ENCODE results near the gene ZXDC. TPM values are rescaled to one million over a fixed set of nuclear protein-coding genes. Genes with fewer than 3 reads are reported as not detected.

Gene ZXDC
- total RNA-seq, 1 donor from 2014 or later = 18.8 TPM

GRCh38 chr3:126414961-126415660 lies 60.6 kb downstream of the ZXDC start:
- Histone ChIP-seq H3K36me3 (ENCODE audit: control insufficient read depth in 3 of 3, insufficient read depth in 3 of 3, low read length in 3 of 3) (no peaks in the 10 kb centered on the region), H3K4me3 (ENCODE audit: low read length in 3 of 3) (no peak overlapping the region), H3K27me3 (ENCODE audit: control insufficient read depth in 3 of 3, insufficient read depth in 3 of 3, low read length in 3 of 3) (peaks cover 37 to 60% (median 45%) of the 10 kb centered on the region in 3 donors), H3K27ac (ENCODE audit: low read depth, low read length) (no peak overlapping the region), H3K9ac (ENCODE audit: low read depth in 1 of 3, low read length in 3 of 3) (no peak overlapping the region), H3K4me1 (ENCODE audit: control insufficient read depth in 3 of 3, insufficient read depth in 3 of 3, low read length in 3 of 3) (peaks cover 0 to 20% (median 13%) of the 10 kb centered on the region in 3 donors), H3K9me3 (ENCODE audit: control insufficient read depth in 3 of 3, low read length in 3 of 3) (no peaks in the 10 kb centered on the region)

DNA sequence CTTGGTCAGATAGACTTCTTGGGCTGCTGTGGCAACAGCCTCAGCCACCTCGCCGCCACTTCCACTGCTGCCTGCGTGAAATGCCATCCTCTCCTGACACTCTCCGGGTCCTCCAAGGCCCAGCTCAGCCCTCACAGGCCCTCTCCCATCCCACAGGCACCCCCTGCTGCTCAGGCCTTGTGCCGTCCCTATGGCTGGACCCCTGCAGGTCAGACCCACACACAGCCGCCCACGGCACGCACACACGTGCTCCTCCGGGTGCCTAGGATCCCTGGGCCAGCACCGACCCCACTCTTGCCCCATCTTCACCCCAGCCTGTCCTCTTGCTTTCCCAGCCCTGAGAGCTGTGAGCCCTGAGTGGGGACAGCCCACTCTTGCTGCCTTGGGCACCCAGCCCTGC lies 61.3 kb downstream of the ZXDC start:
- Histone ChIP-seq H3K9me3 (ENCODE audit: control insufficient read depth in 3 of 3, low read length in 3 of 3) (no peaks in the 10 kb centered on the region), H3K36me3 (ENCODE audit: control insufficient read depth in 3 of 3, insufficient read depth in 3 of 3, low read length in 3 of 3) (no peaks in the 10 kb centered on the region), H3K27ac (ENCODE audit: low read depth, low read length) (no peak overlapping the region), H3K9ac (ENCODE audit: low read depth in 1 of 3, low read length in 3 of 3) (no peak overlapping the region), H3K4me3 (ENCODE audit: low read length in 3 of 3) (no peak overlapping the region), H3K27me3 (ENCODE audit: control insufficient read depth in 3 of 3, insufficient read depth in 3 of 3, low read length in 3 of 3) (peaks cover 39 to 59% (median 45%) of the 10 kb centered on the region in 3 donors), H3K4me1 (ENCODE audit: control insufficient read depth in 3 of 3, insufficient read depth in 3 of 3, low read length in 3 of 3) (peaks cover 0 to 20% (median 11%) of the 10 kb centered on the region in 3 donors)

DNA sequence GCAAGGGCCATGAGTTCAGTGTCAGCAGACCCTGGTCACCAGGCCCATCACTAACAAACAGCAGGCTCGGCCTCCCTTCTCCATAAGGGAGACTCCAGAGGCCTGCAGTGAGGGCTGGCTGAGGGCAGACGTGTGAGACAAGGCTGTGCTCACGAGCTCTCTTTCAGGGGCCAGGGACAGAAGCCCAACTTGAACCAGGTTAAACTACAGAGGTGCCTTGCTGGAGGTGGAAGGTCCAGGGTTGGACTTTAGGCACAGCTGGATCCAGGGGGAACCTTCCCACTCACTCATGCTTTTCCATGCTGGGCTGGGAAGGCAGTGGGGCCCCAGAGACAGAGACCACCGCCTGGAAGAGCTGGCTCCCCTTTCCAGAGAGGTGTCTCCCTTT lies 62.0 kb downstream of the ZXDC start:
- Histone ChIP-seq H3K4me3 (ENCODE audit: low read length in 3 of 3) (no peak overlapping the region), H3K36me3 (ENCODE audit: control insufficient read depth in 3 of 3, insufficient read depth in 3 of 3, low read length in 3 of 3) (no peaks in the 10 kb centered on the region), H3K27ac (ENCODE audit: low read depth, low read length) (no peak overlapping the region), H3K9me3 (ENCODE audit: control insufficient read depth in 3 of 3, low read length in 3 of 3) (no peaks in the 10 kb centered on the region), H3K4me1 (ENCODE audit: control insufficient read depth in 3 of 3, insufficient read depth in 3 of 3, low read length in 3 of 3) (peaks cover 0 to 20% (median 11%) of the 10 kb centered on the region in 3 donors), H3K9ac (ENCODE audit: low read depth in 1 of 3, low read length in 3 of 3) (no peak overlapping the region), H3K27me3 (ENCODE audit: control insufficient read depth in 3 of 3, insufficient read depth in 3 of 3, low read length in 3 of 3) (peaks cover 43 to 61% (median 46%) of the 10 kb centered on the region in 3 donors)

DNA sequence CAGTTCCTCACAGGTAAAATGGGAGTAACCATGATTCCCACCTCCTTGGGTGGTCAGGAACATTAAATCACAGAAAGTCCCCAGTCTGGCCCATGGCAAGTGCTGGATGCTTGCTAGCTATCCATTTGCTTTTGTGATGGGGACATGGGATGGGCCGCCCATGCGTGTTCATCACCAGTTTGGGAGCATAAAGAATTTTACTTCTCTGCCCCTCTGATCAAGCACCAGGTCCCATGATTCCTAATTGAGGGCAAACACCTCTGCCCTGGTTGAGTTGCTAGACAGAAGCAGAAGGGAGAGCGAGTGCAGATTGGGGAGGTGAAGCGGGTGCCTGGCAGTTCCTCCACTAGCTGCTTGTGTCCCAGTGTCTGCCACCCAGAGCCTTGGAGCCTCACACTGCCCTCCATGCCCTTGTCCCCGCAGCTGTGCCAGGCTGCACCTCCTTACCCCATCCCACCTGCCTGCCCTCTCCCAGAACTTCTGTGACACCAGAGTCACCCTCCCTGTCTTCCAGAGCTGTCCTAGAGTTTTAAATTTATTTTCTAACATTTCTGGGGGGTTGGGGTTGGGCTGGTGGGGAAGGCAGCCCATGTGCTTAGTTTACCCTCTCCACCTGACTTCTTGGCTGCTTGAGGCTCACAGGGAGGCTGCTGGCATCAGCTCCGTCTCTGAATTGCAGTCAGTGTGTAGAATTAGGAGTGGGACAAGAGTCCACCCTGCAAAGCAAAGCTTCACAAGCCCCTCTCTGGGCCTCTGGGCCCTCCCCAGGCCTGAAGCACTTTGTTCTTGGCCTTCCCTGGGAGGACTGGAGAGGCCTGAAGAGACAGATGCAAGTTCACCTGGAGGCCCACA lies 62.6 kb downstream of the ZXDC start:
- H3K4me1 ChIP-seq (ENCODE audit: control insufficient read depth in 3 of 3, insufficient read depth in 3 of 3, low read length in 3 of 3) = peaks cover 0 to 20% (median 11%) of the 10 kb centered on the region in 3 donors
- peaks cover 42 to 61% (median 43%) of the 10 kb centered on the region in 3 donors for H3K27me3 ChIP-seq (ENCODE audit: control insufficient read depth in 3 of 3, insufficient read depth in 3 of 3, low read length in 3 of 3)
- H3K36me3 ChIP-seq (ENCODE audit: control insufficient read depth in 3 of 3, insufficient read depth in 3 of 3, low read length in 3 of 3) = no peaks in the 10 kb centered on the region
- no peak overlapping the region for H3K9ac ChIP-seq (ENCODE audit: low read depth in 1 of 3, low read length in 3 of 3)
- no peak overlapping the region for H3K27ac ChIP-seq (ENCODE audit: low read depth, low read length)
- no peak overlapping the region for H3K4me3 ChIP-seq (ENCODE audit: low read length in 3 of 3)
- H3K9me3 ChIP-seq (ENCODE audit: control insufficient read depth in 3 of 3, low read length in 3 of 3) = no peaks in the 10 kb centered on the region

DNA sequence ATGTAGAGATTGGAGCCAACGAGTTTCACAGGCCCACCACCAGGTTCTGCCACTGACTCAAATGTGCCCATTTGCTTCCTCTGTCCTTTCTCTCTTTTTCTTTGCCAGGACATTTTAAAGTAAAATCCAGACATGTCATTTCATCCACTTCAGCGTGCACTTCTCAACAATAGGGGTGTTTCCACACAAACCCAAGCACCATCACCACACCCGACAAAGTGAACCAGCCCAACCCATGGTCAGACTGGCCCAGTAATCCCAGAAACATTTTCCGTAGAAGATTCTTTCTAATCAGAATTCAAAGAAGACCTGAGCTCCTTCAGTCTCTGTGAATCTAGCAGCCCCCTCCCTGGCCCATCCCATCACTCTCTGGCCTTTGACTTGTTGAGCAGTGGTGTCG lies 67.6 kb downstream of the ZXDC start:
- H3K9ac ChIP-seq (ENCODE audit: low read depth in 1 of 3, low read length in 3 of 3) = no peak overlapping the region
- no peaks in the 10 kb centered on the region for H3K36me3 ChIP-seq (ENCODE audit: control insufficient read depth in 3 of 3, insufficient read depth in 3 of 3, low read length in 3 of 3)
- no peak overlapping the region for H3K4me3 ChIP-seq (ENCODE audit: low read length in 3 of 3)
- peaks cover 16 to 32% (median 28%) of the 10 kb centered on the region in 3 donors for H3K27me3 ChIP-seq (ENCODE audit: control insufficient read depth in 3 of 3, insufficient read depth in 3 of 3, low read length in 3 of 3)
- H3K4me1 ChIP-seq (ENCODE audit: control insufficient read depth in 3 of 3, insufficient read depth in 3 of 3, low read length in 3 of 3) = no peaks in the 10 kb centered on the region
- H3K9me3 ChIP-seq (ENCODE audit: control insufficient read depth in 3 of 3, low read length in 3 of 3) = no peaks in the 10 kb centered on the region
- no peak overlapping the region for H3K27ac ChIP-seq (ENCODE audit: low read depth, low read length)

GRCh38 chr3:126407412-126408044 lies 68.2 kb downstream of the ZXDC start:
- no peaks in the 10 kb centered on the region for H3K9me3 ChIP-seq (ENCODE audit: control insufficient read depth in 3 of 3, low read length in 3 of 3)
- no peaks in the 10 kb centered on the region for H3K4me1 ChIP-seq (ENCODE audit: control insufficient read depth in 3 of 3, insufficient read depth in 3 of 3, low read length in 3 of 3)
- H3K36me3 ChIP-seq (ENCODE audit: control insufficient read depth in 3 of 3, insufficient read depth in 3 of 3, low read length in 3 of 3) = no peaks in the 10 kb centered on the region
- no peak overlapping the region for H3K4me3 ChIP-seq (ENCODE audit: low read length in 3 of 3)
- H3K27ac ChIP-seq (ENCODE audit: low read depth, low read length) = no peak overlapping the region
- no peak overlapping the region for H3K9ac ChIP-seq (ENCODE audit: low read depth in 1 of 3, low read length in 3 of 3)
- H3K27me3 ChIP-seq (ENCODE audit: control insufficient read depth in 3 of 3, insufficient read depth in 3 of 3, low read length in 3 of 3) = peaks cover 13 to 30% (median 28%) of the 10 kb centered on the region in 3 donors

GRCh38 chr3:126406389-126407296 lies 69.0 kb downstream of the ZXDC start:
- Histone ChIP-seq H3K36me3 (ENCODE audit: control insufficient read depth in 3 of 3, insufficient read depth in 3 of 3, low read length in 3 of 3) (no peaks in the 10 kb centered on the region), H3K9ac (ENCODE audit: low read depth in 1 of 3, low read length in 3 of 3) (no peak overlapping the region), H3K4me1 (ENCODE audit: control insufficient read depth in 3 of 3, insufficient read depth in 3 of 3, low read length in 3 of 3) (no peaks in the 10 kb centered on the region), H3K4me3 (ENCODE audit: low read length in 3 of 3) (no peak overlapping the region), H3K9me3 (ENCODE audit: control insufficient read depth in 3 of 3, low read length in 3 of 3) (no peaks in the 10 kb centered on the region), H3K27me3 (ENCODE audit: control insufficient read depth in 3 of 3, insufficient read depth in 3 of 3, low read length in 3 of 3) (peaks cover 20 to 29% (median 28%) of the 10 kb centered on the region in 3 donors), H3K27ac (ENCODE audit: low read depth, low read length) (no peak overlapping the region)

DNA sequence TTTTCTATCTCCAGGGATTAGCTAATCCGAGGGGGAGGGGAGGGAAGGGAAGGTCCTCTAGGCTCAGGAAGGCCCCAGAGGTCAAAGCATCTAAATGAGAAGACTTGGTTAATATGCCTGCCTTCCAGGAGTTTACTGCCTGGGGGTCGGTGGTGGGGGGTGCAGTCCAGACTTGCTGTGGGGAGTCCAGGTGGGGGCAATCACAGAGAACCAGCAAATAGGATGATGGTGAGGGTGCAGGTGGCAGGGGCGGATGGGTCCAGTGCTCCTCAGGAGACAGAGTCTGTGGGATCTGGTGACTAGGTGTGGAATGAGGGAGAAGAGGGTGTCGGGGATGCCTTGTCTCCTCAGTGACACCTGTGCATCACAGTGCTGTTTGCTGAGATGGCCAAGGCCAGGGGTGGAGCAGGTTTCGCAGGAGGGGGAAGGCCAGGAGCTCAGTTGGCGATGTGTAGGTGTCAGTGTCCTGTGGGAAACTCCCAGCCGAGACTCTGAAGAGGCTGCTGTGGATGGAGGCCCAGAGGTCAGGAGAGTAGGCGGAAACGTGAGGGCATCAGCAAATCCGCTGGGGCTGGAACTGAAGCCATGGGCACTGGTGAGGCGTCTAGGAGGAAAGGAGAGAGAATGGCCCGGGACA lies 72.9 kb downstream of the ZXDC start:
- no peaks in the 10 kb centered on the region for H3K9me3 ChIP-seq (ENCODE audit: control insufficient read depth in 3 of 3, low read length in 3 of 3)
- H3K36me3 ChIP-seq (ENCODE audit: control insufficient read depth in 3 of 3, insufficient read depth in 3 of 3, low read length in 3 of 3) = no peaks in the 10 kb centered on the region
- H3K4me3 ChIP-seq (ENCODE audit: low read length in 3 of 3) = no peak overlapping the region
- H3K4me1 ChIP-seq (ENCODE audit: control insufficient read depth in 3 of 3, insufficient read depth in 3 of 3, low read length in 3 of 3) = no peaks in the 10 kb centered on the region
- peaks cover 13 to 16% (median 15%) of the 10 kb centered on the region in 3 donors for H3K27me3 ChIP-seq (ENCODE audit: control insufficient read depth in 3 of 3, insufficient read depth in 3 of 3, low read length in 3 of 3)
- H3K9ac ChIP-seq (ENCODE audit: low read depth in 1 of 3, low read length in 3 of 3) = no peak overlapping the region
- H3K27ac ChIP-seq (ENCODE audit: low read depth, low read length) = no peak overlapping the region

- Histone ChIP-seq H3K4me1 (ENCODE audit: control insufficient read depth in 3 of 3, insufficient read depth in 3 of 3, low read length in 3 of 3) (no peaks in the 10 kb centered on the region), H3K4me3 (ENCODE audit: low read length in 3 of 3) (no peak overlapping the region), H3K27me3 (ENCODE audit: control insufficient read depth in 3 of 3, insufficient read depth in 3 of 3, low read length in 3 of 3) (peaks cover 8 to 12% (median 11%) of the 10 kb centered on the region in 3 donors), H3K36me3 (ENCODE audit: control insufficient read depth in 3 of 3, insufficient read depth in 3 of 3, low read length in 3 of 3) (no peaks in the 10 kb centered on the region), H3K9ac (ENCODE audit: low read depth in 1 of 3, low read length in 3 of 3) (no peak overlapping the region), H3K9me3 (ENCODE audit: control insufficient read depth in 3 of 3, low read length in 3 of 3) (no peaks in the 10 kb centered on the region), H3K27ac (ENCODE audit: low read depth, low read length) (no peak overlapping the region)
These were observed 73.5 kb downstream of the ZXDC start for GRCh38 chr3:126402178-126402577.
